Heart left ventricle (tissue), 13 donors: ENCODE measurements around the gene LGALS7.
"Not testable (repeated sequence)": the region's sequence is repeated elsewhere in the genome, so short reads cannot be mapped to it uniquely, and the experiment has no call there.

Experiments
- POLR2A ChIP-seq, 2 donors: fragments of 450-650 bp; IDR thresholded peaks; one replicate each; pipeline ENCODE4 v1.6.1; 2017; ENCODE audit warnings: antibody characterized with exemption in 2 of 2, mild to moderate bottlenecking in 2 of 2, moderate library complexity in 2 of 2
- TF ChIP-seq, protein P1 (sequence below), 12 donors: fragments of 200-600 bp; sonication (generic) in 4 of 12; IDR thresholded peaks; one replicate each; pipeline versions ENCODE4 v1.5.0 to v1.8.0; 2018 to 2022; ENCODE audit warnings: antibody characterized with exemption in 12 of 12, mild to moderate bottlenecking in 5 of 12
- donor health status: ischemic (EF 13 %, LVEDD 7.1; RV severe dilation, severe dysfunction).
- donor health status: DM: no; HTN: yes; CAD: no.
- donor health status: DM: no; HTN: no; CAD: no.
- donor health status: ischemic (EF 25% LVEDD 6.9; RV normal size, moderate dysfunction).
- donor health status: ischemic (EF 25% LVEDD 5.7; RV mildly dilated, moderate dysfunction).
- donor health status: ischemic (EF 35%, LVEDD 5.7; RV mildly dilated, moderate dysfunction).
- donor health status: nonischemic (EF 11% LVEDD 7.7; RV severe dilation, severe dysfunction).
- donor health status: DM: yes; HTN: yes; CAD: no.
- donor health status: PGD.
- donor health status: ischemic (EF 29% LVEDD 5.4; RV normal size, mild dysfunction).
- donor health status: nonischemic (EF 23%, LVEDD 6.1; RV moderate dilation, normal function).

- TF ChIP-seq, protein P1, sequence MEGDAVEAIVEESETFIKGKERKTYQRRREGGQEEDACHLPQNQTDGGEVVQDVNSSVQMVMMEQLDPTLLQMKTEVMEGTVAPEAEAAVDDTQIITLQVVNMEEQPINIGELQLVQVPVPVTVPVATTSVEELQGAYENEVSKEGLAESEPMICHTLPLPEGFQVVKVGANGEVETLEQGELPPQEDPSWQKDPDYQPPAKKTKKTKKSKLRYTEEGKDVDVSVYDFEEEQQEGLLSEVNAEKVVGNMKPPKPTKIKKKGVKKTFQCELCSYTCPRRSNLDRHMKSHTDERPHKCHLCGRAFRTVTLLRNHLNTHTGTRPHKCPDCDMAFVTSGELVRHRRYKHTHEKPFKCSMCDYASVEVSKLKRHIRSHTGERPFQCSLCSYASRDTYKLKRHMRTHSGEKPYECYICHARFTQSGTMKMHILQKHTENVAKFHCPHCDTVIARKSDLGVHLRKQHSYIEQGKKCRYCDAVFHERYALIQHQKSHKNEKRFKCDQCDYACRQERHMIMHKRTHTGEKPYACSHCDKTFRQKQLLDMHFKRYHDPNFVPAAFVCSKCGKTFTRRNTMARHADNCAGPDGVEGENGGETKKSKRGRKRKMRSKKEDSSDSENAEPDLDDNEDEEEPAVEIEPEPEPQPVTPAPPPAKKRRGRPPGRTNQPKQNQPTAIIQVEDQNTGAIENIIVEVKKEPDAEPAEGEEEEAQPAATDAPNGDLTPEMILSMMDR (IDR thresholded peaks at IDR 0.05), result not testable (repeated sequence)
- not testable (repeated sequence) for TF ChIP-seq POLR2A (IDR thresholded peaks at IDR 0.05)
Observed at GRCh38 chr19:38782212-38782611, 8.9 kb upstream of the LGALS7 start.
